ENCODE data around the gene SCN9A. TPM values are rescaled to one million over a fixed set of nuclear protein-coding genes. Genes with fewer than 3 reads are reported as not detected.

SCN9A gene
- total and polyA plus RNA-seq, 9 of the 15 experiments (the other 6 are each of a cell fraction or from before 2014, with no cell fraction given): 1.4 to 22.8 (median 7.1) TPM

DNA sequence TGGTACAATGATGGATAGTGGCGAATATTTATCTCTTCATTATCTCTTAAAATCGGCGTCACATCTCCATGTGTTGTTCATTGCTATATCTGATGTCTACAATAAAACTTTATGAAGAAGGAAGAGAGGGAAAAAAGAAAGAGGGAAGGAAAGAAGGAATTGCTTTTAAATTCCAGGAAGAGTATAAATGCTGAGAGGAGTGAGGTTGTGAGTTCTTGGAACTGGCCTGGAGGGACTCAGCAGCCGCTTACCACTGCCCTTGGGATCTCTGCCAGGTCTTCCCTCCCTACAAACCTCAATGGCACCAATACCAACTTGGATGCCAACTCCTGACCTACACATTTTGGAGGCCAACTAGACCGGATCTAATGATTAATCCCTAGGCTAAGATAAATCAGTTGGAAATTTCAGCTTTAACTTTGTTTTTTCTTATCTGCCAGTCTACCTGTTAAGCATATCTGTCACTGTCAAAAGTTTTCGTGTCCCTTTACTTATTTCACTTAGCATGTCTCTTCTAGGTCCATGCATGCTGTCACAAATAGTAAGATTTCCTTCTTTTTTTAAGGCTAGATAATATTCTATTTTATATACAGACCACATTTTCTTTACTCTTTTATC, 9.8 kb downstream of the SCN9A start:
- Histone ChIP-seq H3K27me3 (ENCODE audit: control insufficient read depth in 2 of 2, insufficient read depth in 2 of 2, low read length in 2 of 2) (no peaks in the 10 kb centered on the region), H3K4me3 (no peak overlapping the region), H3K36me3 (ENCODE audit: control insufficient read depth, insufficient read depth, low read length) (no peaks in the 10 kb centered on the region), H3K27ac (ENCODE audit: extremely low read depth, low read depth, low read length) (peak overlapping the region; percentile 36; the same call in 2 of the 3 replicates), H3K4me1 (replicated peaks in 1 of 2; ENCODE audit: control insufficient read depth in 2 of 2, insufficient read depth in 2 of 2, low read length in 2 of 2) (peaks cover 3 to 45% of the 10 kb centered on the region in 2 experiments; a peak in 4 of 5 replicates), H3K79me2 (ENCODE audit: control insufficient read depth, insufficient read depth, low read length) (peaks cover 66% of the 10 kb centered on the region), H3K9me1 (ENCODE audit: control insufficient read depth, insufficient read depth, low read length) (no peaks in the 10 kb centered on the region), H2AFZ (ENCODE audit: low read depth, low read length) (peak overlapping the region; percentile 67), H3K9ac (ENCODE audit: insufficient read depth in 1 of 2, low read depth in 2 of 2, low read length in 2 of 2) (peak overlapping the region in 1 of 2 experiments; percentile 65; a peak in 2 of 4 replicates), H4K20me1 (replicated peaks; ENCODE audit: control insufficient read depth, insufficient read depth, low read length) (no peaks in the 10 kb centered on the region), H3K4me2 (ENCODE audit: insufficient read depth, low read length) (peak overlapping the region; percentile 54), H3K9me3 (replicated peaks; ENCODE audit: control insufficient read depth, insufficient read depth, low read depth, low read length) (no peaks in the 10 kb centered on the region)
- FAIRE-seq: peak; percentile 62
- in situ Hi-C loops (cut with MboI): no loop called here
- ChIA-PET POLR2A (interaction anchor here (2.1 kb wide), 1 partner anchor 10 kb away, joined by 11 read pairs; the partner anchor contains the start of gene SCN9A), CTCF (ENCODE audit: low intra/inter-chr PET ratio) (no interaction called here)
- no TSS peak for BruUV-seq (replicated peaks)
- 5% methylated on average over 6 of the region's 6 CpGs for WGBS (ENCODE audit: insufficient coverage, low coverage, missing lambda C conversion rate)
- DNase-seq (ENCODE audit: extremely low read depth in 1 of 4, low spot score in 3 of 4): peak in 2 of 4 experiments; percentile 42 to 64
- peak; percentile 59 for ATAC-seq
- intact Hi-C loops (cut with micrococcal nuclease): no loop called here
- TF ChIP-seq SMARCA4 (IDR thresholded peaks at IDR 0.05) (0 out of 2 replicates have a peak, but pooled peaks have one; percentile 13), EP300 (IDR thresholded peaks at IDR 0.05; ENCODE audit: low read length) (peak; percentile 14; the same call in 1 of the 2 replicates), DACH1 (IDR thresholded peaks at IDR 0.05; ENCODE audit: partially characterized antibody) (peak; percentile 64), POLR2H (tag; IDR thresholded peaks at IDR 0.05; ENCODE audit: low read depth) (no peak), JUND (IDR thresholded peaks at IDR 0.05; ENCODE audit: borderline replicate concordance, low read depth, low read length) (0 out of 2 replicates have a peak, but pooled peaks have one; percentile 13), JUND (tag; IDR thresholded peaks at IDR 0.05; ENCODE audit: borderline replicate concordance, low read depth, low read length) (peak; percentile 22; the same call in 1 of the 3 replicates), ZSCAN29 (IDR thresholded peaks at IDR 0.05) (no peak), HDAC1 (IDR thresholded peaks at IDR 0.05) (0 out of 4 replicates have a peak, but pooled peaks of 1 of the 2 experiments have one; percentile 27), NR2C1 (IDR thresholded peaks at IDR 0.05) (no peak), NR2C1 (tag; IDR thresholded peaks at IDR 0.05) (no peak), SOX6 (IDR thresholded peaks at IDR 0.05) (peak; percentile 43; the same call in 1 of the 2 replicates)
- TF ChIP-seq, protein P1, sequence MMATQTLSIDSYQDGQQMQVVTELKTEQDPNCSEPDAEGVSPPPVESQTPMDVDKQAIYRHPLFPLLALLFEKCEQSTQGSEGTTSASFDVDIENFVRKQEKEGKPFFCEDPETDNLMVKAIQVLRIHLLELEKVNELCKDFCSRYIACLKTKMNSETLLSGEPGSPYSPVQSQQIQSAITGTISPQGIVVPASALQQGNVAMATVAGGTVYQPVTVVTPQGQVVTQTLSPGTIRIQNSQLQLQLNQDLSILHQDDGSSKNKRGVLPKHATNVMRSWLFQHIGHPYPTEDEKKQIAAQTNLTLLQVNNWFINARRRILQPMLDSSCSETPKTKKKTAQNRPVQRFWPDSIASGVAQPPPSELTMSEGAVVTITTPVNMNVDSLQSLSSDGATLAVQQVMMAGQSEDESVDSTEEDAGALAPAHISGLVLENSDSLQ (IDR thresholded peaks at IDR 0.05): peak; percentile 85
- TF ChIP-seq, protein P2, sequence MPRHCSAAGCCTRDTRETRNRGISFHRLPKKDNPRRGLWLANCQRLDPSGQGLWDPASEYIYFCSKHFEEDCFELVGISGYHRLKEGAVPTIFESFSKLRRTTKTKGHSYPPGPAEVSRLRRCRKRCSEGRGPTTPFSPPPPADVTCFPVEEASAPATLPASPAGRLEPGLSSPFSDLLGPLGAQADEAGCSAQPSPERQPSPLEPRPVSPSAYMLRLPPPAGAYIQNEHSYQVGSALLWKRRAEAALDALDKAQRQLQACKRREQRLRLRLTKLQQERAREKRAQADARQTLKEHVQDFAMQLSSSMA (CRISPR knock-in tag; IDR thresholded peaks at IDR 0.05): 0 out of 2 replicates have a peak, but pooled peaks have one; percentile 29
- TF ChIP-seq, protein P3, sequence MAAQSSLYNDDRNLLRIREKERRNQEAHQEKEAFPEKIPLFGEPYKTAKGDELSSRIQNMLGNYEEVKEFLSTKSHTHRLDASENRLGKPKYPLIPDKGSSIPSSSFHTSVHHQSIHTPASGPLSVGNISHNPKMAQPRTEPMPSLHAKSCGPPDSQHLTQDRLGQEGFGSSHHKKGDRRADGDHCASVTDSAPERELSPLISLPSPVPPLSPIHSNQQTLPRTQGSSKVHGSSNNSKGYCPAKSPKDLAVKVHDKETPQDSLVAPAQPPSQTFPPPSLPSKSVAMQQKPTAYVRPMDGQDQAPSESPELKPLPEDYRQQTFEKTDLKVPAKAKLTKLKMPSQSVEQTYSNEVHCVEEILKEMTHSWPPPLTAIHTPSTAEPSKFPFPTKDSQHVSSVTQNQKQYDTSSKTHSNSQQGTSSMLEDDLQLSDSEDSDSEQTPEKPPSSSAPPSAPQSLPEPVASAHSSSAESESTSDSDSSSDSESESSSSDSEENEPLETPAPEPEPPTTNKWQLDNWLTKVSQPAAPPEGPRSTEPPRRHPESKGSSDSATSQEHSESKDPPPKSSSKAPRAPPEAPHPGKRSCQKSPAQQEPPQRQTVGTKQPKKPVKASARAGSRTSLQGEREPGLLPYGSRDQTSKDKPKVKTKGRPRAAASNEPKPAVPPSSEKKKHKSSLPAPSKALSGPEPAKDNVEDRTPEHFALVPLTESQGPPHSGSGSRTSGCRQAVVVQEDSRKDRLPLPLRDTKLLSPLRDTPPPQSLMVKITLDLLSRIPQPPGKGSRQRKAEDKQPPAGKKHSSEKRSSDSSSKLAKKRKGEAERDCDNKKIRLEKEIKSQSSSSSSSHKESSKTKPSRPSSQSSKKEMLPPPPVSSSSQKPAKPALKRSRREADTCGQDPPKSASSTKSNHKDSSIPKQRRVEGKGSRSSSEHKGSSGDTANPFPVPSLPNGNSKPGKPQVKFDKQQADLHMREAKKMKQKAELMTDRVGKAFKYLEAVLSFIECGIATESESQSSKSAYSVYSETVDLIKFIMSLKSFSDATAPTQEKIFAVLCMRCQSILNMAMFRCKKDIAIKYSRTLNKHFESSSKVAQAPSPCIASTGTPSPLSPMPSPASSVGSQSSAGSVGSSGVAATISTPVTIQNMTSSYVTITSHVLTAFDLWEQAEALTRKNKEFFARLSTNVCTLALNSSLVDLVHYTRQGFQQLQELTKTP (IDR thresholded peaks at IDR 0.05; ENCODE audit: low read depth in 1 of 2, partially characterized antibody in 2 of 2): no peak
- TF ChIP-seq, protein P4, sequence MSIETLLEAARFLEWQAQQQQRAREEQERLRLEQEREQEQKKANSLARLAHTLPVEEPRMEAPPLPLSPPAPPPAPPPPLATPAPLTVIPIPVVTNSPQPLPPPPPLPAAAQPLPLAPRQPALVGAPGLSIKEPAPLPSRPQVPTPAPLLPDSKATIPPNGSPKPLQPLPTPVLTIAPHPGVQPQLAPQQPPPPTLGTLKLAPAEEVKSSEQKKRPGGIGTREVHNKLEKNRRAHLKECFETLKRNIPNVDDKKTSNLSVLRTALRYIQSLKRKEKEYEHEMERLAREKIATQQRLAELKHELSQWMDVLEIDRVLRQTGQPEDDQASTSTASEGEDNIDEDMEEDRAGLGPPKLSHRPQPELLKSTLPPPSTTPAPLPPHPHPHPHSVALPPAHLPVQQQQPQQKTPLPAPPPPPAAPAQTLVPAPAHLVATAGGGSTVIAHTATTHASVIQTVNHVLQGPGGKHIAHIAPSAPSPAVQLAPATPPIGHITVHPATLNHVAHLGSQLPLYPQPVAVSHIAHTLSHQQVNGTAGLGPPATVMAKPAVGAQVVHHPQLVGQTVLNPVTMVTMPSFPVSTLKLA (conservative IDR thresholded peaks at IDR 0.05): 0 out of 4 replicates have a peak, but pooled peaks of 1 of the 2 experiments have one; percentile 26
